Type B pancreatic cell (in vitro differentiated cells): ENCODE results near the gene NRXN2. TPM values are rescaled to one million over a fixed set of nuclear protein-coding genes. Genes with fewer than 3 reads are reported as not detected.

ENCODE experiments used
- DNase-seq: peaks from one replicate; pipeline ENCODE4 v3.0.0; 2021; ENCODE audit warnings: mixed read lengths; ENCODE audit not compliant: unreplicated experiment; ENCODE audit errors: extremely low spot score
- H3K27ac Mint-ChIP-seq: 2 replicates; pipeline ENCODE4 v1.8.0; 2021; ENCODE audit warnings: mild to moderate bottlenecking, mixed read lengths
- H3K27me3 Mint-ChIP-seq: 2 replicates; pipeline ENCODE4 v1.8.0; 2021; ENCODE audit warnings: mixed read lengths
- H3K36me3 Mint-ChIP-seq: 2 replicates; pipeline ENCODE4 v1.8.0; 2021; ENCODE audit warnings: mixed read lengths
- H3K4me1 Mint-ChIP-seq: one replicate; pipeline ENCODE4 v1.8.0; 2021; ENCODE audit warnings: mixed read lengths; ENCODE audit not compliant: unreplicated experiment
- H3K4me3 Mint-ChIP-seq: 2 replicates; pipeline ENCODE4 v1.8.0; 2021; ENCODE audit warnings: mild to moderate bottlenecking, mixed read lengths
- H3K9me3 Mint-ChIP-seq: 2 replicates; pipeline ENCODE4 v1.8.0; 2021; ENCODE audit warnings: mixed read lengths
- total RNA-seq: library from RNA; stranded (reverse); gene quantifications from 2 replicates; pipeline ENCODE4 v1.2.1, GENCODE V29; 2021; ENCODE audit warnings: low replicate concordance
- TF ChIP-seq, protein P1 (sequence below): fragments of 200-600 bp; sonication (generic); conservative IDR thresholded peaks from 2 replicates; pipeline ENCODE4 v1.5.0; 2021; ENCODE audit warnings: antibody characterized with exemption, mild to moderate bottlenecking

Gene NRXN2
- total RNA-seq, 1 donor from 2014 or later, result 22.1 TPM

DNA sequence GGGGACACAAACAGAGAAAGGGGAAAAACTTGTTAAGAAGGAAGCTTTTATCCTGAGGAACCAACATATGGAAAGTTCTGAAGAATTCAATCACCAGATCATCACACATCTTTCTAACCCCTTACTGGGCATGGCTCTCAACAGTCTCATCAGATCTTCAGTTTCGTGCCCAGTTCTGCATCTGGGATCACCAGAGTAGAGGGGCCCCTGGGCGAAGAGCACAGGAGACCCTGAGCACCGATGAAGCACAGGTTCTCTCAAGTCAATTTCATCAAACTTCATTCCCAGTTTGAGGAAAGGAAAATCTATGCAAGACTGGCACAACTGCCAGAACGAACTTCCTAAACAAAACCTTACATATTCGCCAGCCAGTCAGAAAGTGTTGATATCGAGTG is 45.3 kb upstream of the NRXN2 start:
- peak overlapping the region; percentile 50 for H3K27ac Mint-ChIP-seq
- no peak overlapping the region for H3K4me3 Mint-ChIP-seq
- H3K4me1 Mint-ChIP-seq, result peaks cover 28% of the 10 kb centered on the region

GRCh38 chr11:64767344-64768299 is 44.6 kb upstream of the NRXN2 start:
- no peak overlapping the region for H3K4me3 Mint-ChIP-seq
- DNase-seq, result no peak
- no peaks in the 10 kb centered on the region for H3K27me3 Mint-ChIP-seq
- no peaks in the 10 kb centered on the region for H3K9me3 Mint-ChIP-seq
- peak overlapping the region; percentile 67 for H3K27ac Mint-ChIP-seq
- H3K36me3 Mint-ChIP-seq, result peaks cover 59% of the 10 kb centered on the region
- H3K4me1 Mint-ChIP-seq, result peaks cover 34% of the 10 kb centered on the region
- TF ChIP-seq, protein P1, sequence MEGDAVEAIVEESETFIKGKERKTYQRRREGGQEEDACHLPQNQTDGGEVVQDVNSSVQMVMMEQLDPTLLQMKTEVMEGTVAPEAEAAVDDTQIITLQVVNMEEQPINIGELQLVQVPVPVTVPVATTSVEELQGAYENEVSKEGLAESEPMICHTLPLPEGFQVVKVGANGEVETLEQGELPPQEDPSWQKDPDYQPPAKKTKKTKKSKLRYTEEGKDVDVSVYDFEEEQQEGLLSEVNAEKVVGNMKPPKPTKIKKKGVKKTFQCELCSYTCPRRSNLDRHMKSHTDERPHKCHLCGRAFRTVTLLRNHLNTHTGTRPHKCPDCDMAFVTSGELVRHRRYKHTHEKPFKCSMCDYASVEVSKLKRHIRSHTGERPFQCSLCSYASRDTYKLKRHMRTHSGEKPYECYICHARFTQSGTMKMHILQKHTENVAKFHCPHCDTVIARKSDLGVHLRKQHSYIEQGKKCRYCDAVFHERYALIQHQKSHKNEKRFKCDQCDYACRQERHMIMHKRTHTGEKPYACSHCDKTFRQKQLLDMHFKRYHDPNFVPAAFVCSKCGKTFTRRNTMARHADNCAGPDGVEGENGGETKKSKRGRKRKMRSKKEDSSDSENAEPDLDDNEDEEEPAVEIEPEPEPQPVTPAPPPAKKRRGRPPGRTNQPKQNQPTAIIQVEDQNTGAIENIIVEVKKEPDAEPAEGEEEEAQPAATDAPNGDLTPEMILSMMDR, result peak; percentile 87

More for the DNA sequence above, 45.3 kb upstream of the NRXN2 start:
- Mint-ChIP-seq H3K9me3 (no peaks in the 10 kb centered on the region), H3K36me3 (peaks cover 60% of the 10 kb centered on the region), H3K27me3 (no peaks in the 10 kb centered on the region)
- TF ChIP-seq, protein P1, result no peak
- DNase-seq, result no peak

GRCh38 chr11:64766881-64767280 is 43.9 kb upstream of the NRXN2 start:
- peaks cover 38% of the 10 kb centered on the region for H3K4me1 Mint-ChIP-seq
- H3K36me3 Mint-ChIP-seq, result peaks cover 52% of the 10 kb centered on the region
- no peak overlapping the region for H3K27ac Mint-ChIP-seq
- H3K27me3 Mint-ChIP-seq, result no peaks in the 10 kb centered on the region
- H3K9me3 Mint-ChIP-seq, result no peaks in the 10 kb centered on the region
- H3K4me3 Mint-ChIP-seq, result no peak overlapping the region
- DNase-seq, result no peak
- TF ChIP-seq, protein P1, result no peak

- Mint-ChIP-seq H3K9me3 (no peaks in the 10 kb centered on the region), H3K4me3 (no peak overlapping the region), H3K27ac (no peak overlapping the region), H3K36me3 (peaks cover 44% of the 10 kb centered on the region), H3K4me1 (peaks cover 38% of the 10 kb centered on the region), H3K27me3 (no peaks in the 10 kb centered on the region)
- TF ChIP-seq, protein P1, result no peak
- DNase-seq, result no peak
Observed at GRCh38 chr11:64765851-64766665, 43.1 kb upstream of the NRXN2 start.

GRCh38 chr11:64765291-64765850 is 42.4 kb upstream of the NRXN2 start:
- no peaks in the 10 kb centered on the region for H3K9me3 Mint-ChIP-seq
- peaks cover 43% of the 10 kb centered on the region for H3K4me1 Mint-ChIP-seq
- no peak for DNase-seq
- no peaks in the 10 kb centered on the region for H3K27me3 Mint-ChIP-seq
- H3K36me3 Mint-ChIP-seq, result peaks cover 38% of the 10 kb centered on the region
- peak overlapping the region; percentile 84 for H3K27ac Mint-ChIP-seq
- H3K4me3 Mint-ChIP-seq, result peak overlapping the region; percentile 44
- TF ChIP-seq, protein P1, result peak; percentile 63
